ENCODE data around the gene PRELP. TPM values are rescaled to one million over a fixed set of nuclear protein-coding genes. Genes with fewer than 3 reads are reported as not detected.

PRELP gene
- total RNA-seq, 4 donors from 2014 or later: 100 to 186 (median 165) TPM

GRCh38 chr1:203488539-203488938 lies 12.9 kb downstream of the PRELP start:
- DNase-seq (ENCODE audit: extremely low spot score): no peak
- Histone ChIP-seq H3K4me1 (peaks cover 22 to 65% (median 57%) of the 10 kb centered on the region in 4 donors), H3K27me3 (no peaks in the 10 kb centered on the region), H3K4me3 (no peak overlapping the region), H3K36me3 (peaks cover 0 to 55% (median 27%) of the 10 kb centered on the region in 4 donors), H3K9me3 (no peaks in the 10 kb centered on the region), H3K27ac (replicated peaks in 1 of 4) (peak overlapping the region; percentile 78 to 94 (median 86))
- intact Hi-C loops (cut with DNase I): loop anchor here (5.0 to 10.0 kb wide), 4 partner anchors 46 to 216 kb away; no protein-coding TSS in a partner anchor
- WGBS: 76% methylated on average over 7 of the region's 7 CpGs
- TF ChIP-seq, protein P1, sequence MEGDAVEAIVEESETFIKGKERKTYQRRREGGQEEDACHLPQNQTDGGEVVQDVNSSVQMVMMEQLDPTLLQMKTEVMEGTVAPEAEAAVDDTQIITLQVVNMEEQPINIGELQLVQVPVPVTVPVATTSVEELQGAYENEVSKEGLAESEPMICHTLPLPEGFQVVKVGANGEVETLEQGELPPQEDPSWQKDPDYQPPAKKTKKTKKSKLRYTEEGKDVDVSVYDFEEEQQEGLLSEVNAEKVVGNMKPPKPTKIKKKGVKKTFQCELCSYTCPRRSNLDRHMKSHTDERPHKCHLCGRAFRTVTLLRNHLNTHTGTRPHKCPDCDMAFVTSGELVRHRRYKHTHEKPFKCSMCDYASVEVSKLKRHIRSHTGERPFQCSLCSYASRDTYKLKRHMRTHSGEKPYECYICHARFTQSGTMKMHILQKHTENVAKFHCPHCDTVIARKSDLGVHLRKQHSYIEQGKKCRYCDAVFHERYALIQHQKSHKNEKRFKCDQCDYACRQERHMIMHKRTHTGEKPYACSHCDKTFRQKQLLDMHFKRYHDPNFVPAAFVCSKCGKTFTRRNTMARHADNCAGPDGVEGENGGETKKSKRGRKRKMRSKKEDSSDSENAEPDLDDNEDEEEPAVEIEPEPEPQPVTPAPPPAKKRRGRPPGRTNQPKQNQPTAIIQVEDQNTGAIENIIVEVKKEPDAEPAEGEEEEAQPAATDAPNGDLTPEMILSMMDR (IDR thresholded peaks at IDR 0.05): no peak
- no peak for TF ChIP-seq POLR2AphosphoS5 (IDR thresholded peaks at IDR 0.05)
- no peak for TF ChIP-seq POLR2A (IDR thresholded peaks at IDR 0.05; ENCODE audit: low read depth)
- no peak for TF ChIP-seq EP300 (IDR thresholded peaks at IDR 0.05)

DNA sequence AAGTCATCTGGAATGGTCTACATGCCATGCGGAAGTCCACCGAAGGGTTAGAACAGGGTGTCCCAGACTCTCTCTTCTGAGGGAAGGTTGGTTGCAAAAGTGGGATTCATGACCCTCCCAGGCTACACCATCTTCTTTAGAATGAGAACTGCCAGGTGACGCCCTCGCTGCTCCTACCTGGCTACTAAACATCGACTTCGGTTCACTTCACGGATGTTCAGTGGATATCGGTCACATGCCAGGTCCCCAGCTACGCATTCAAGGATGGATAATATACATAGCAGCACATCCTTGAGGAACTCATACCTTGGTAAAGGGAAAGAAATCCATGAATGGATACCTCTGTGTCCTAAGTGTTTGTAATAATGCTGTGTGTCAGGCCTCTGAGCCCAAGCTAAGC lies 15.0 kb downstream of the PRELP start:
- intact Hi-C loops (cut with DNase I): no loop called here
- WGBS: 94% methylated on average over 9 of the region's 9 CpGs
- TF ChIP-seq, protein P1 (IDR thresholded peaks at IDR 0.05): no peak
- no peak for TF ChIP-seq EP300 (IDR thresholded peaks at IDR 0.05)
- TF ChIP-seq POLR2AphosphoS5 (IDR thresholded peaks at IDR 0.05): no peak
- no peak for TF ChIP-seq POLR2A (IDR thresholded peaks at IDR 0.05; ENCODE audit: low read depth)
- peak overlapping the region; percentile 5 to 88 (median 10) for H3K27ac ChIP-seq (replicated peaks in 1 of 4)
- no peak for DNase-seq (ENCODE audit: extremely low spot score)
- H3K9me3 ChIP-seq: no peaks in the 10 kb centered on the region
- peaks cover 0 to 35% (median 10%) of the 10 kb centered on the region in 4 donors for H3K36me3 ChIP-seq
- peaks cover 22 to 44% (median 37%) of the 10 kb centered on the region in 4 donors for H3K4me1 ChIP-seq
- no peaks in the 10 kb centered on the region for H3K27me3 ChIP-seq
- no peak overlapping the region for H3K4me3 ChIP-seq

DNA sequence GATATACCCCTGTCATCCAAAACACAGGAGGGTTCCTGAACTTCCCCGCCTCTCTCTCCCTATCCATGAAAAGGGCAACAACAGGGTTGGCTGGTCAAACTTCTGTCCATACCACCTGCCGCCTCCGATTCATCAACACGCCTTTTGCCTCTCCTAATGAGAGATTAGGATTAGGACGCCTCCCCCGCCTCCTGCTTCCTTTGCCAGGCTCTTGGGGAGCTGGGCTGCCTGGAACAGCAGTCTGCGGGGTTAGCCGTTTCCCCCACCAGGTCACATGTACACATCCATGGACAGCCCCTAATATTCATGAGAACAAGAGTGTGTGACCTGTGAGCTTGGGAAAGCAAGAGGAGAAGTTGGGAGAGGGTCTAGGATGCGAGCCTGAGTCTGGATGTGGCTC lies 16.1 kb downstream of the PRELP start:
- H3K4me3 ChIP-seq: no peak overlapping the region
- H3K4me1 ChIP-seq: peaks cover 16 to 34% (median 26%) of the 10 kb centered on the region in 4 donors
- intact Hi-C loops (cut with DNase I): no loop called here
- H3K9me3 ChIP-seq: no peaks in the 10 kb centered on the region
- peaks cover 0 to 24% (median 5%) of the 10 kb centered on the region in 4 donors for H3K36me3 ChIP-seq
- TF ChIP-seq POLR2AphosphoS5 (IDR thresholded peaks at IDR 0.05) (no peak), EP300 (IDR thresholded peaks at IDR 0.05) (no peak), POLR2A (IDR thresholded peaks at IDR 0.05; ENCODE audit: low read depth) (no peak)
- TF ChIP-seq, protein P1 (IDR thresholded peaks at IDR 0.05): no peak
- no peaks in the 10 kb centered on the region for H3K27me3 ChIP-seq
- WGBS: 57% methylated on average over 9 of the region's 9 CpGs
- DNase-seq (ENCODE audit: extremely low spot score): no peak
- H3K27ac ChIP-seq (replicated peaks in 1 of 4): peak overlapping the region in 1 of 4 donors; percentile 3

DNA sequence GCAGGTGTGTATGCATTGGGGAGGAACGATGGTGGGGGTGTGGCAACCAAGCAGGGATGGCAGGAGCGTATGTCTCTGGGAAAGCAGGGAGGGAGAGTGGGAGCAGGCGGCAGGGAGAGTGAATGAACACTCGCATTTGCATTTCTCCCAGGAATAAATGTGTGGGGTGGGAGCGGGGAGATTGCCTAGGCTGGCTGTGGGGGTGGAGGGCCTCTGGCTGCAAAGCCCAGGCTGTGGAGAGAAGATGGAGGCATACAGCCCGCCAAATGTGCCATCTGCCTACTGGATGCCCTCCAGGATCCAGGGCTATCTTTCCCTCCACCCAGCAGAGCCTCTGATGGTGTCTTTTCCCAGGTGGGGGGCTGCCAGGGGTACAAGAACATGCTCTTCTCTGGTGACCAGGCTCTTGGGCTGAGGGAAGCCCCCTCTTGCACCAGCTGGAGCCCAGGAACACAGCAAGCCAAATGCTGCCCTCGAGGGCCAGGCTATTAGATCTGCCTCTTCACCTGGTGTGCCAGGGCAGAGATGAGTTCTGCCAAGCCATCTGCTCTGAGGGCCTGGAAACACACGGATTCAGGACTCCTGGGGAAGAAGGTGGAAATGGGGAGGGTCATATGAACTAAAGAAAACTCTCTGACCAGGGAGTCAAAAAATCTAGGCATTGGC lies 16.6 kb downstream of the PRELP start:
- Histone ChIP-seq H3K27ac (replicated peaks in 1 of 4) (no peak overlapping the region), H3K27me3 (no peaks in the 10 kb centered on the region), H3K36me3 (peaks cover 0 to 18% (median 2%) of the 10 kb centered on the region in 4 donors), H3K9me3 (no peaks in the 10 kb centered on the region), H3K4me1 (peaks cover 10 to 29% (median 21%) of the 10 kb centered on the region in 4 donors), H3K4me3 (no peak overlapping the region)
- intact Hi-C loops (cut with DNase I): no loop called here
- TF ChIP-seq POLR2AphosphoS5 (IDR thresholded peaks at IDR 0.05) (no peak), POLR2A (IDR thresholded peaks at IDR 0.05; ENCODE audit: low read depth) (no peak), EP300 (IDR thresholded peaks at IDR 0.05) (no peak)
- TF ChIP-seq, protein P1 (IDR thresholded peaks at IDR 0.05): no peak
- WGBS: 50% methylated on average over 7 of the region's 8 CpGs
- no peak for DNase-seq (ENCODE audit: extremely low spot score)
